Lung (tissue), 12 donors: ENCODE data around the gene TBC1D10A. TPM values are rescaled to one million over a fixed set of nuclear protein-coding genes. Genes with fewer than 3 reads are reported as not detected.

Experiments used
- ATAC-seq: fragments of 200-7000 bp; cut with Tn5 transposase; one replicate; pipeline ENCODE4 v1.9.1; 2020; ENCODE audit warnings: moderate number of reproducible peaks; ENCODE audit not compliant: insufficient read depth, low FRiP score
- DNase-seq, 3 donors: peaks; one replicate each; pipeline ENCODE4 v3.0.0-alpha.2; 2013 to 2017
- H3K27ac ChIP-seq, 2 donors: one replicate each; pipeline ENCODE4 v1.5.1; 2013; ENCODE audit warnings: mild to moderate bottlenecking in 2 of 2, moderate library complexity in 2 of 2, control low read depth in 1 of 2, inconsistent platforms in 1 of 2, low read depth in 1 of 2, low read length in 1 of 2
- H3K27me3 ChIP-seq, 3 donors: one replicate each; pipeline ENCODE4 v1.5.1; 2013; ENCODE audit warnings: low read length in 2 of 3; ENCODE audit not compliant: control insufficient read depth in 3 of 3, insufficient read depth in 3 of 3
- H3K36me3 ChIP-seq, 4 donors: one replicate each; pipeline ENCODE4 v1.5.1; 2013; ENCODE audit warnings: low read length in 4 of 4, mild to moderate bottlenecking in 1 of 4, moderate library complexity in 1 of 4; ENCODE audit not compliant: control insufficient read depth in 4 of 4, insufficient read depth in 4 of 4
- H3K4me1 ChIP-seq, 5 donors: one replicate each; pipeline ENCODE4 v1.5.1; 2013; ENCODE audit warnings: low read length in 5 of 5, mild to moderate bottlenecking in 2 of 5, moderate library complexity in 1 of 5; ENCODE audit not compliant: control insufficient read depth in 5 of 5, insufficient read depth in 5 of 5
- H3K4me3 ChIP-seq: one replicate; pipeline ENCODE4 v1.5.1; 2013; ENCODE audit warnings: mild to moderate bottlenecking, control low read depth, moderate library complexity
- H3K9ac ChIP-seq, 2 donors: one replicate each; pipeline ENCODE4 v1.5.1; 2013; ENCODE audit warnings: low read length in 2 of 2, control low read depth in 1 of 2; ENCODE audit not compliant: insufficient read depth in 1 of 2
- H3K9me3 ChIP-seq, 4 donors: one replicate each; pipeline ENCODE4 v1.5.1; 2013; ENCODE audit warnings: low read length in 3 of 4, mild to moderate bottlenecking in 1 of 4, moderate library complexity in 1 of 4; ENCODE audit not compliant: control insufficient read depth in 4 of 4, insufficient read depth in 3 of 4
- CTCF ChIP-seq: IDR thresholded peaks from 2 replicates; pipeline ENCODE4 v1.5.1; 2012; ENCODE audit warnings: mild to moderate bottlenecking; ENCODE audit errors: control extremely low read depth, extremely low read depth
- WGBS, 2 donors: extraction: QIAGEN DNeasy Blood & Tissue Kit; methylation state at CpG; one replicate each; pipeline ENCODE4 v1.1.7; 2013; 5-methylcytosine and 5-hydroxymethylcytosine counted together
- polyA plus RNA-seq, 2 donors: library from polyadenylated mRNA; stranded (reverse); fragments of 200-250 nt; gene quantifications; one replicate each; pipeline ENCODE4 v1.2.1, GENCODE V29; 2013
- total RNA-seq, 2 donors: library from RNA; depleted of rRNA in 1 of 2; stranded (reverse); fragments of >200 nt in 1 of 2; gene quantifications; one replicate each; pipeline ENCODE4 v1.2.1, GENCODE V29; 2014 to 2021
- donor health status: control.
- donor health status: control.
- donor health status: Bipolar disorder and iron deficiency.
- donor health status: healthy.
- donor health status: DM: yes; HTN: yes; CAD: no.

TBC1D10A gene
- total and polyA plus RNA-seq, 4 donors, result 15.0 to 36.4 (median 26.6) TPM

- peaks cover 0 to 27% (median 12%) of the 10 kb centered on the region in 5 donors for H3K4me1 ChIP-seq
- H3K36me3 ChIP-seq, result peaks cover 0 to 17% (median 8%) of the 10 kb centered on the region in 4 donors
- no peak for DNase-seq
- H3K9ac ChIP-seq, result no peak overlapping the region
- H3K9me3 ChIP-seq, result no peaks in the 10 kb centered on the region
- H3K27me3 ChIP-seq, result no peaks in the 10 kb centered on the region
- TF ChIP-seq CTCF, result no peak
- no peak for ATAC-seq
- no peak overlapping the region for H3K27ac ChIP-seq
- 91 to 94% methylated on average over 8 of the region's 8 CpGs for WGBS, 2 donors
- H3K4me3 ChIP-seq, result no peak overlapping the region
Observed at GRCh38 chr22:30285846-30286200, 40.9 kb downstream of the TBC1D10A start.

- DNase-seq, result no peak
- Histone ChIP-seq H3K4me3 (no peak overlapping the region), H3K9me3 (no peaks in the 10 kb centered on the region), H3K27ac (no peak overlapping the region), H3K27me3 (no peaks in the 10 kb centered on the region), H3K9ac (no peak overlapping the region), H3K36me3 (peaks cover 0 to 17% (median 8%) of the 10 kb centered on the region in 4 donors), H3K4me1 (peaks cover 0 to 22% (median 7%) of the 10 kb centered on the region in 5 donors)
- 90 to 93% methylated on average over 27 of the region's 27 CpGs for WGBS, 2 donors
- ATAC-seq, result no peak
- TF ChIP-seq CTCF, result no peak
Observed at GRCh38 chr22:30285176-30285845, 41.4 kb downstream of the TBC1D10A start.

GRCh38 chr22:30284666-30285065 is 42.1 kb downstream of the TBC1D10A start:
- no peak overlapping the region for H3K27ac ChIP-seq
- 86 to 89% methylated on average over 4 of the region's 4 CpGs for WGBS, 2 donors
- TF ChIP-seq CTCF, result no peak
- DNase-seq, result no peak
- H3K4me3 ChIP-seq, result no peak overlapping the region
- H3K36me3 ChIP-seq, result peaks cover 0 to 17% (median 8%) of the 10 kb centered on the region in 4 donors
- H3K9me3 ChIP-seq, result no peaks in the 10 kb centered on the region
- ATAC-seq, result no peak
- H3K9ac ChIP-seq, result no peak overlapping the region
- no peaks in the 10 kb centered on the region for H3K27me3 ChIP-seq
- peaks cover 0 to 16% (median 4%) of the 10 kb centered on the region in 5 donors for H3K4me1 ChIP-seq

- 86 to 89% methylated on average over 9 of the region's 9 CpGs for WGBS, 2 donors
- H3K4me3 ChIP-seq, result no peak overlapping the region
- H3K36me3 ChIP-seq, result peaks cover 0 to 17% (median 8%) of the 10 kb centered on the region in 4 donors
- no peak overlapping the region for H3K9ac ChIP-seq
- no peak overlapping the region for H3K27ac ChIP-seq
- ATAC-seq, result no peak
- no peaks in the 10 kb centered on the region for H3K27me3 ChIP-seq
- no peak for TF ChIP-seq CTCF
- DNase-seq, result no peak
- no peaks in the 10 kb centered on the region for H3K9me3 ChIP-seq
- peaks cover 0 to 16% (median 5%) of the 10 kb centered on the region in 5 donors for H3K4me1 ChIP-seq
Observed at GRCh38 chr22:30284172-30284571, 42.6 kb downstream of the TBC1D10A start.
